Left kidney (tissue), 8 donors: ENCODE results near the gene SLC22A6. TPM values are rescaled to one million over a fixed set of nuclear protein-coding genes. Genes with fewer than 3 reads are reported as not detected.
A peak's percentile ranks its signal among the peaks of the same experiment; 100 is the strongest.

Experiments used
- DNase-seq: peaks from one replicate; pipeline ENCODE4 v3.0.0-alpha.2; 2013
- long read RNA-seq, 8 donors: transcript quantifications; one replicate each; lab custom pipeline, GENCODE V29; 2026
- polyA plus RNA-seq: library from polyadenylated mRNA; unstranded; fragments of 120-200 nt; gene quantifications from one replicate; pipeline ENCODE4 v1.2.1, GENCODE V29; 2013; ENCODE audit not compliant: insufficient read length

Gene SLC22A6, protein sequence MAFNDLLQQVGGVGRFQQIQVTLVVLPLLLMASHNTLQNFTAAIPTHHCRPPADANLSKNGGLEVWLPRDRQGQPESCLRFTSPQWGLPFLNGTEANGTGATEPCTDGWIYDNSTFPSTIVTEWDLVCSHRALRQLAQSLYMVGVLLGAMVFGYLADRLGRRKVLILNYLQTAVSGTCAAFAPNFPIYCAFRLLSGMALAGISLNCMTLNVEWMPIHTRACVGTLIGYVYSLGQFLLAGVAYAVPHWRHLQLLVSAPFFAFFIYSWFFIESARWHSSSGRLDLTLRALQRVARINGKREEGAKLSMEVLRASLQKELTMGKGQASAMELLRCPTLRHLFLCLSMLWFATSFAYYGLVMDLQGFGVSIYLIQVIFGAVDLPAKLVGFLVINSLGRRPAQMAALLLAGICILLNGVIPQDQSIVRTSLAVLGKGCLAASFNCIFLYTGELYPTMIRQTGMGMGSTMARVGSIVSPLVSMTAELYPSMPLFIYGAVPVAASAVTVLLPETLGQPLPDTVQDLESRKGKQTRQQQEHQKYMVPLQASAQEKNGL
- polyA plus RNA-seq = 29.4 TPM
- long read RNA-seq, donor 1, transcript SLC22A6-201 (10 exons, 2,143 nt) = major isoform, 7 of 21 reads
- long read RNA-seq, donor 1, partial matches to known transcripts = 14 of 21 reads
- long read RNA-seq, donor 1, other reads (novel, unspliced or antisense) = 0 of 21 reads
- long read RNA-seq, donor 2, transcript SLC22A6-201 (10 exons, 2,143 nt) = major isoform, 6 of 18 reads
- long read RNA-seq, donor 2, partial matches to known transcripts = 12 of 18 reads
- long read RNA-seq, donor 2, other reads (novel, unspliced or antisense) = 0 of 18 reads
- long read RNA-seq, donor 3, partial matches to known transcripts = 12 of 14 reads
- long read RNA-seq, donor 3, other reads (novel, unspliced or antisense) = 0 of 14 reads
- long read RNA-seq, donor 4 = 0 reads
- long read RNA-seq, donor 5, transcript SLC22A6-201 (10 exons, 2,143 nt) = major isoform, 10 of 27 reads
- long read RNA-seq, donor 5, partial matches to known transcripts = 16 of 27 reads
- long read RNA-seq, donor 5, other reads (novel, unspliced or antisense) = 0 of 27 reads
- long read RNA-seq, donor 6, partial matches to known transcripts = 0 of 2 reads
- long read RNA-seq, donor 6, other reads (novel, unspliced or antisense) = 0 of 2 reads
- long read RNA-seq, donor 7, transcript SLC22A6-201 (10 exons, 2,143 nt) = major isoform, 5 of 5 reads
- long read RNA-seq, donor 7, partial matches to known transcripts = 0 of 5 reads
- long read RNA-seq, donor 7, other reads (novel, unspliced or antisense) = 0 of 5 reads
- long read RNA-seq, donor 8, transcript SLC22A6-201 (10 exons, 2,143 nt) = major isoform, 5 of 5 reads
- long read RNA-seq, donor 8, partial matches to known transcripts = 0 of 5 reads
- long read RNA-seq, donor 8, other reads (novel, unspliced or antisense) = 0 of 5 reads

DNA sequence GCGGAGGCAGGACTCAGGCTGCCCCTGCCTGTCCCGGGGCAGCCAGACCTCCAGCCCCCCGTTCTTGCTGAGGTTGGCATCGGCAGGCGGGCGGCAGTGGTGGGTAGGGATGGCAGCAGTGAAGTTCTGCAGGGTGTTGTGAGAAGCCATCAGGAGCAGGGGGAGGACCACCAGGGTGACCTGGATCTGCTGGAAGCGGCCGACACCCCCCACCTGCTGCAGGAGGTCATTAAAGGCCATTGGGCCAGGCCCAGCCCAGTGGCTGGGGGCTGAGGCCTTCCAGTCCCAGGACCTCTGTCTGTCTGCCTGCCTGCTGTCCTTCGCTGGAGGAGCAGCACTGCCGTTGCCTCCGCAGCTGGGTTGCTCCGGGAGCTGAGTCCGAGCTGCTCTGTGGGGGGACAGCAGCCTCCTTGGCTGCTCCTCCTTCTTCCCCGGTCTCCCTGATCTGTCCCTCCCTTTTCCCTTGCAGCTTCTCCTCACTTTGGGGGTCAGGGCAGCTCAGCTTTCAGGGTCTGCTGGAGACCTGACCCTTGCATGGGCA, at the start of gene SLC22A6:
Gene SLC22A6, minus strand, starts transcription at position 517 of the 541 bp plus-strand sequence. Its CDS starts 277 bp downstream, at position 240.
- no peak for DNase-seq

DNA sequence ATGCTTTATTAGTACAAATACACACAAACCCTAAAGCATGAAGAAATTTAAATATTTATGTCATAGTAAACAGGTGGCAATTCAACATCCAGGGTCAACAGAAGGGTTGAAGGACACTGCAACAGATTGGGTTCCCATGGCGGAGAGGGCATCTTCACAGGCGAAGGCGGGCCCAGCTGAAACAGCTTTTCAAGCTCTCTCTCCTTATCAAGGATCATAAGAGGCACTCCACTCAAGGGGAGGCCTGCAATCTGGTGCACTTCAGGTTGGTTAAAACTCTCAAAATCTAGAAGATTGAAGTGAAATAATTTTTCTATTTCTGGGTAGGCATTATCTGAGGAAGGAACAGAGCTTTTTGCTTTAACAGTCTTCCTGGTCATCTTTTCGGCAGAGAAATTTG, 47.7 kb upstream of the SLC22A6 start:
- no peak for DNase-seq

DNA sequence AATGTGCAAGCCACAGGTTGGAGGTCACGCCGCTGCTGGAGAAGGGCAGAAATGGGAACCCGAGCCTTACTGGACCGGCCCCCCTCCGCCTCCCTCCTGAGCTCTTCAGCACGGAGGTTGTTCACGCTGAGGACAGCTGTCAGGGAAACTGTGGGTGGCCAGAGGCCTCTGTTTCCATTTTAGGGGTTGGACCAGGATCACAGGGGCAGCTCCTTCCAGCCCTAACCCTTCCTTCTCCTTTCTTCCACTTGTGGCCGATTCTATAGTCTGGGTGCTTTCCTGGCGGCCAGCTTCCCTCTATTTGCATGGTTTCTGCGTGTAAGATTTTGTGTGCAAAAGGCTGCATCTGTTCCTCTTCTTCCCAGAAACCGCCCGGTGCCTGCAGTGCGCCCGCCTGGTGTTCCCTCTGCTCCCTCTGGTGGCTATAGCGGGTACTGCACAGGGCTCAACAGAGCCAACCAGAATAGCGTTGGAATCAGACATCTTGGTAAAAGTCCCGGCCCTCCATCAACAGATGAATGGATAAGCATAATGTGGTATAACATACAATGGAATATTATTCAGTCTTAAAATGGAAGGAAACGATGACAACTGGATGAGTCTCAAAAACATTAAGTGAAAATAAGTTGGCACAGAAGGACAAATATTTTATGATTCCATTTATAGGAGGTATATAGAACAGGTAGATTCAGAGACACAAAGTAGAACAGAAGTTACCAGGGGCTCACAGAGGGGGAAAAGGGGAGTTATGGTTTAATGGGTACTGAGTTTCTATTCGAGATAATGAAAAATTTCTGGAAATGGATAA, 39.3 kb upstream of the SLC22A6 start:
- DNase-seq = peak; percentile 78

DNA sequence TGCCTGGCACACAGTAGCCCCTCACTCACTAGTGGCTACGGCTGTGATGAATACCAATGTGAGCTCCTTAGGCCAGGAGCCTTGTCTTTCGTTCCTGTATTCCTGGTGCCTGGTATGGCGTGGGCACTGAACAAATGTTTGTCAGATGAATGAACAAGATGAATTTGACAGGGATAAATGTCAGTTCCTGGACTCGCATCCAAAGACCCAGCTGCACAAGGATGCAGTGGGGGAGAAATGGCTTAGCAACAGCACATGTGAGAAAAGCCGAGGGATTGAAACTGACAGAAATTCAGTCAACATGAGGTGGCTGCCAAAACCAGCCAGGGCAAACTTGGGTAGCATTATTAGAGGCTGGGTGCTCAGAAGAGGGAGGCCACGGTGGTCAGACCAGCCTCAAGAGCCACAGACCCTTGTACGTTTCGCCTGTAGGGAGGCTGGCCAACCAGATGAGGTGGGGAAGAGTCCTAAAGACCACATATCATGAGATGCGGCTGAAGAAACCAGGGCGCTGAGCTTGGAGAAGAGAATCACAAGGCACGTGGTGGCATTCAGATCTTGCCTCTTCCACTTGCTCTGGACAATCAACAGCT, 38.6 kb upstream of the SLC22A6 start:
- DNase-seq = no peak

DNA sequence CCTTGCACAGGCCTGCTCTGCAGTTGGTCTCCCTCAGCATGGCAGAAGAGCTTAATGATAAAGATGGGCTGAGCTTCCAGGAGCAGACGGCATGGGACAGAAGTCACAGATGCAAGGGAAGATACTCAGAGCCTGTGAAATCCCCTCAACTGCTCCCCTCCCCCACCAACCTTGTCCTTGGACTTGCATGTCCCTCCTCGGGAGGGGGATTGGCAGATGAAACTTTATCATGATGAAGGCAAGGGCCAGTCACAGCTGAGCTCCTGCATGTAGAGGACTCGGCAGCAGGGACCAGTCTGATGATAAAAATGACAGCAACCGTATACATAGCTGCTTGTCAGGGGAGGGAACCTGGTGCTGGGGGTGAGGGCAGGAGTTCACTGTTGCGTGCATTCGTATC, 37.7 kb upstream of the SLC22A6 start:
- no peak for DNase-seq

DNA sequence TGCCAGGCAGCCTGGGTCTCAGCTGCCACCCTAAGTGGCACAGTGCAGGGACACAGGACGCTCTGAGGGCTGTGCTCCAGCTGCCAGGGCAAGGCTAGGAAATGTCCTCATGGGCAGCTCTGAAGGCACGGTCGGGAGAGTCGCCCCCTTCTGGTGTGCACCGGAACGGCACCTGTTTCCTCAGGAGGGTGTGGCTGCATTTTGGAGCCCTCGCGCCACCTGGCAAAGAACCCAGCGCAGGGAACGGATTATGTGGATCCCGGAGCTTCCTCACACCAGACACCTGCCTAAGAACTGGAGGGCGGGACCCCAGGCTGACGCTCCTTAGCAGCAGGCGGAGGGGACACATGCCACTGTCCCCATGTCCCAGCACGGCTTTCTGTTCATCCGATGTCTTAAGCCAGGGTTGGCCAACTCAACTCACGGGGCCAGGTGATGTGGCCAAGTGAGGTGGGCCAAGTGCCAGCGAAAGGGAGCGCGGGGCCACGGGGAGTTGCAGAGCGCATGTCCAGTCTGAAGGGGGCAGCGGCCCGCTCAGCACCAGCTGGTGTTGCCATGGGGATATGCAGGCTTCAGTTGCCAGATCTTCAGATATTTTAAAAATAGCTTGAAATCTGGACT, 36.0 kb upstream of the SLC22A6 start:
- DNase-seq = no peak

DNA sequence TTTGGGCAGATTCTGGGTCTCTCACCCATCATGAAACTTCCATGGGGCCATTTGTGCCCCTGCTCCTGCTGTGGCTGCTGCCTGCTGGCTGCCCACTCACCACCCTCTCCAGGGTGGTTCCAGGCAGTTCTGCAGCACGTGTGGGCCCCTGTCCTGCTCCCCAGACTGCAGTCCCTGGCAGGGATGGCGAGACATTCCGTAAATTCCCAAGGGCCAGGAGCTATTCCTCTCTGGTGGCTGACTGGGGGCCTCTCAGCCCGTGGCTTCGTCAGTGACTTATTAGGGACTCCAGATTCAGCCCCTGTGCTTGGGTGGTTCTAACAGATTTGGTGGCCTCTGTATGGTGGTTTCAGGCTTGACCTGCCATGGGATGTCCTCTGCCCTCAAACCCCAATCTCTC, 34.7 kb upstream of the SLC22A6 start:
- DNase-seq = no peak

DNA sequence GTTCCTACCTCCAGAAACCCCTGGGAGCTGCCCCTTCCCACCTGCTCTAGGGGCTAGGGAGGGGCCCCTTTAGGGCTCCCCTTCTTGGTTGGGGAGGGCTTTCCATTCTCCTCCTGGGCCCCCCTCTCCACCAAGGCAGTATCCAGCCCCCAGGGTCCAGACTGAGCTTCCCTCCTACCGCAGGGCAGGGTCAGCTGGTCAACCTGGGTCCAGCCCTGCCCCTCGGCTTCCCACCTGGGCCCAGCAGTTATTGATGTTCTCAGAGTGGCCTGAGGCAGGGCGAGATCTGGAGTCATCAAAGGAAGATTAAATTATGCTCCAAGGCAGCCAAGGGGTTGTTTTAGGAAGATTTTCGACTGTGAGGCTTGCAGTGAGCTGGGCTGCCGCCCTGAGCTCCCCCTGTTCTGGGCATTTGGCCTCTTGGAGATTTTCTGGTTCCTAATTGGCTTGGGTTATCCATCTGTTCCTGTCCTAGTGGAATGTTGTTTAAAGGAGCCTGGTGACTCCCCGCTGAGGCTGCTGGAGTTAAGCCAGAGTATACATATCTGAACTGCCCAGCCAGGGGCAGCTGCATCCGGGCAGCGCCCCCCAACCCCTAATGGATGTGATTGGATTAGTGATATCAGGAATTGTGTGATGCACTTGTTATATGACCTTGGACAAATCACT, 32.7 kb upstream of the SLC22A6 start:
- DNase-seq = no peak

DNA sequence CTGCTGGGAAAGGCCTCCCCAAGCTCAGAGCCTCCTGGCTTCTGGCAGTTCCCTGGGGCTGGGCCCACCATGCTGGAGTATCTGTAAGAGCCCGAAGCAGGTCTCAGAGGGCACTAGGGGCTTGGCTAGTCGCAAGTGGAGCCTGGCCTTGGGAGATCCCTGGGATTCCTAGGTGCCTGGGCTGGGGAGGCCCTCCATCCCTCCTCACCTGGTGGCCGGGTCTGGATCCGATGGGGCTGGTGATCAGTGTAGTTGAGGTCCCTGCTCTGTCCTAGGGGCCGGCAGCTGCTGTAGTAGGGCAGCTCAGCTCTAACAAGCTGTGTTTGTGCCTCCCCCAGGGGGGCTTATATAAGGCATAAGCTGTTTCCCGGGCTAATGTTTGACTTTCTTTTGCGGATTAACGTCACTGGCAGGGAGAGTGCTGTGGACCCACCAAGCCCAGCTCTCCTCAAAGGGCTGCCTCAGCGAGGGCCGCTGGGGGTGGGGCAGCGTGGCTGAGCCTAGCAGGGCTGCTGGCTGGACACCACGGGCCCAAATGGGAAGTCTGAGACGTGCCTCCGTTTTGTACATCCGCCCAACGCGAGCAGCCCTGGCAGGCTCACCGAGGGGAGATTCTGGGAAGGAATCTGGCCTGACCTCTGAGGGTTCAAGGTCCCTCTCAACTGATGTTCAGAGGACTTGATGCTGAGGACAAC, 30.9 kb upstream of the SLC22A6 start, which contains the start of gene SLC22A8:
Gene SLC22A8, minus strand, starts transcription at position 321 of the 695 bp plus-strand sequence. CDS start 883 bp downstream, outside the sequence.
- DNase-seq = no peak

DNA sequence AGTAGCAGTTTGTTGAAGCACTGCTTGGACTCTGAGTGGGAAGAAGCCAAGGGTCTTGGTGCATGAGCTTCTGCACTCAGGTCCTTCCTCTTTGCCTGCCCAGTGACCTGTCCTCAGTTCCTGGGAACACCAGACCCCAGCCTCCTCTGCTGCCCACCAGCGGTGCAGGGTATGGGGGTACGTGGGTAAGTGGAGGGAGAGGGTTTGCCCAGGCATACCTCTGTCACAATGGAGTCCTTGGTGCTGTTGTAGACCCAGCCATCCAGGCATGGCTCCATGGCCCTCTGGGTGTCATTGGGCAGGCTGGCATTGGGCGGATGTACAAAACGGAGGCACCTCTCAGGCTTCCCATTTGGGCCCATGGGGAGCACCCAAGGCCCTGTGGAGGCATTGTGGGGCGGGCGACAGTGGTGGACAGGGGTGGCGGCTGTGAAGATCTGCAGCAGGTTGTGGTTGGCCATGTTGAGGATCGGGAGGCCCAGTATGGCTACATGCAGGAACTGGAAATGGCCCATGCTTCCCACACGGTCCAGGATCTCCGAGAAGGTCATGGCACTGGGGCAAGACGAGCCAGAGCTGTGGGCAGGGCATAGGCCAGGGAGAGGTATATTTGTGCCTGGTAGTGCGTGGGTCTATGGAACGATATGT, 29.8 kb upstream of the SLC22A6 start:
- DNase-seq = no peak

DNA sequence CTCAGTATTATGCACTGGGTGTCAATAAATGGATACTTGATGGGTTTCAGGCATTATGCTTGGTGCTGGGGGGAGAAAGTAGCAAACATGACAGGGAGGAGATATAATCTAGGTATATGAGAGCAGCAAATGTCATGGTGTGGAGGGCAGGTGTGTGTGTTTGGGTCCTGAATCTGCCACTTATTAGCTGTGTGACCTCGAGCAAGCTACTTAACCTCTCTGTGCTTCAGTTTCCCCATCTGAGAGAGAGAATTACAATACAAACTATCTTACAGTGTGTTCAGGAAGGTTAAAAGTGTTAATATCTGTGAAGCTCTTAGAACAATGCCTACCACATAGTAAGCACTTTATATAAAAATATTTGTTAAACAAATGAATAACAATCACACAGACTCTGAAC, 28.1 kb upstream of the SLC22A6 start:
- no peak for DNase-seq

DNA sequence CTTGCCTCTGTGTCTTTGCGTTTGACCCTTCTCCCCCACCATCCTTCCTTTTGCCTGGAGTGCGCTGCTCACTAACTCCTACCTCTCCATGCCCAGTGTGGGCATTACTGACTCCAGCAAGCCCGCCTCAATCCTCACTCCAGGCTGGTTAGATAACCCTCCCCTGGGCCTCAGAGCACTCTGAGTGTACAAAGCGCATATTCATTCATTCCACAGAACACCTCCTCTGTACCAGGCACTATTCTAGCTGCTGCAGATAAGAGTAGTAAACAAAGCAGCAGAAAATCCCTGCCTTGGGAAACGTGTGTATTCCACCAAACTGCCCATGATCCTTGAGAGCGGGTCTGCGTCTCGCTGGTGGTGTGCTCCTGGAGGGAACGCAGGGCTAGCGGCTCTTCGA, 27.7 kb upstream of the SLC22A6 start:
- DNase-seq = no peak

DNA sequence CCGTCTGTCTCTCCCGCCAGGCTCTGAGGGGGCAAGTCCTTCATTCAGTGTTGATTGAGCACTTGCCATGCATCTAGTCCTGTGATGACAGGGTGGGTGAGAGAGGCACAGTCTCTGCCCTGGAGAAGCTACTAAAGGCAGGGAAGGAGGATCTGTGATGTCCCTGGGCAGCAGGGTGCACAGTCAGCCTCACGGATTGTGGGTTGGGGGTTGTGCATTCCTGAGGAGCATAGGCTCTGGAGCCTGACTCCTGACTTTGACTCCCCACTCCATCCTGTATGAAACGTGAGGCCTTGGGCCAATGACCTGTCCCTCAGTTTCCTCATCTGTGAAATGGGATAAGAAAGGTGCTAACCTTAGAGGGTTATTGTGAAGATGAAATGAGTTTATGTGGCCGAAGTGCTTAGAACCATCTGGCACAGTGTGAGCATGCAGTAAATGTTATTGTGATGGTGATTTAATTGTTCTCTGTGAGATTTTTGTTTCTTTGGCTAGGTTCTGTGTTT, 26.2 kb upstream of the SLC22A6 start:
- DNase-seq = no peak

DNA sequence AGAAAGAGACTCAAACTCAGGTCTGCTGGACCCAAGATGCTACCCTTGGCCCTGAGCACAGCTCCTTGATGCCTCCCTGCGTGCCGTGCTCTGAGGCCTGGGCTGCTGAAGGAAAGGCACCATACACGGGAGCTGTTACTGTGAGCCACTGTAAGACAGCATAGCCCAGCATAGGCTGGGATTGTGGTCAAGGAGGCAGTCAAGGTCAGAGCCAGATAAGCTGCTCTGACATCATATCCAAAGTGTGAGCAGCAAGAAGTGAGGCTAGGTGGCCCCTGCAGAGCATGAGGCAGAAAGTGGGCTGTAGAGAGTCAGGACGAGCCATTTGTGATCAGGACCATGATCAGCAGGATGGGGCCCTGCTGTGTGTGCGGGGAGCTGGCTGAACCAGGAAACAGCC, 23.2 kb upstream of the SLC22A6 start:
- DNase-seq = no peak

DNA sequence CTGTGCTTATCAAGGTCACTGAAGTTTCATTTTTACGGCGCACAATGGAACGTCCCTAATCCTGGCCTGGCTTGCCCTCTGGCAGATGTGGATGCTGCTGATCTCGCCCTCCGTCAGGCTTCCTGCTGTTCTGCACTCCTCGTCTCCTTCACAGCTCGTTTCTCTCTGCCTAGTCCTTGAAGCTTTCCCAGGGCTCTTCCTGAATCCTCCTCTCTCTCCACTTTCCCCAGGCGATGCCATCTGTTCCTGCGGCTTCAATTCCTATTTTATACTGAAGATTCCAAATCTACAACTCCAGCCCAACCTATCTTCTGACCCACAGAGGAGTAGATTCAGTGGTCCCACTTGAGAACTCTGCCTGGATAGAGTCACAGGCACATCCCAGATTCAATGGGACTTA, 16.7 kb upstream of the SLC22A6 start:
- no peak for DNase-seq

DNA sequence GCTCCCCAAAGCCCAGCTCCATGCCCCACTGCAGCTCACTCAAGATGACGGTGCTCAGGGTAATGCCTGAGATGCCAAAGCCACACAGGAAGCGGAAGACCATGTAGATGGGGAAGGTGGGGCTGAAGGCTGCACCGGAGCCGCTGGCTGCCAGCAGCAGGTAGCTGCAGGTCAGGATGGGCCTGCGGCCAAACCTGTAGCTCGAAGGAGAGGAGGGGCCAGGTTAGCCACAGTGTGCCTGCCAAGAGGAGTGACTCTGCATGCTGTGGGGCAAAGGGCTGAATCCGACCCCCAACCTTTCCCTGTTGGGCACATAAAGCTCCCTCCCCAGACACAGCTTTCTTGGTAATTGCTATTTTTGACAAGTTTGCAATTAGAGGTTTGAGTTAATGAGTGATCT, 14.9 kb upstream of the SLC22A6 start:
- no peak for DNase-seq

DNA sequence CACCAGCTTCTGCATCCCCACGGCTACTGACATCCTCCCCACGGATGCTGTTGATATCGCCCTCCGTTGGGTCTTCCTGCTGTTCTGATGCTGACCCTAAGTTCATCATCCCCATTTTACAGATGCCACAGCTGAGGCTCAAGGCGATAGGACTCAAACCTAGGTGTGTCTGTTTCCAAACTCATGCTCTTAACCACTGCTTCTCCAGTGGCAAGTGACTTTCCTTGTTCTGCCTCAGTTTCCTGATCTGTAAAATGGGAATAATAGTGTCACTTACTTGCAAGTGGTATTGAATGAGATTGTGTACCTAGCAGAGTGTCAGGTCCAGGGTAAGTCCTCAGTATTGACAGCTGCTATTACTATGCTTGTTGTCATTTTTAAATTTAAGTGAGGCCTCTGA, 14.4 kb upstream of the SLC22A6 start:
- DNase-seq = no peak

DNA sequence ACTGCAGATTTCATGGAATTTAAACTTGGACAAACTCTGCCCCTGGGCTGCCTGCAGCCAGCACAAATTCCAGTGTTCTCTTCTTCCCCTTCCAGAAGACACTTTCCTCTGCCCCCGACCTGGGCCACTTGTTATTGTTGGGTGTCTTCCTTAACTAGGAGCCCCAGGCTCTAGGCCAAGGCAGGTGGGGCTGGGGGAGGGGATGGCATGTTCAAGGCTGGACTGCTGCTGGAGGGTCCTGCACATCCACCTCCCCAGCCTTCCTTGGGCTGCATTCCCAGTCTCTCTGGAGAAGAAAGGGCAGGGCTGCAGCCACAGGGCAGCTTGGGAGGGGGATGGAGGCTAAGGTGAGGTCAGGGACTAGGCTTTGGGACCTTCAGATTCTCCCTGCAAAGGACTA, 11.5 kb upstream of the SLC22A6 start:
- DNase-seq = no peak
